GM12864 (cell line): ENCODE results near the gene SLC22A23.

Experiments
- DNase-seq: peaks from one replicate; pipeline ENCODE4 v3.0.0-alpha.2; 2011; ENCODE audit warnings: low read depth
- H3K4me3 ChIP-seq: 2 replicates; pipeline ENCODE4 v1.5.1; 2011; ENCODE audit warnings: mild to moderate bottlenecking, low read depth, low read length, control low read depth
- CTCF ChIP-seq: IDR thresholded peaks from 2 replicates; pipeline ENCODE4 v1.5.1; 2011; ENCODE audit warnings: low read depth, mild to moderate bottlenecking, moderate library complexity, low read length, control low read depth, inconsistent platforms; ENCODE audit errors: missing control alignments

Gene SLC22A23

GRCh38 chr6:3398165-3398562 lies 58.7 kb downstream of the SLC22A23 start:
- TF ChIP-seq CTCF, result no peak
- no peak overlapping the region for H3K4me3 ChIP-seq
- DNase-seq, result no peak

GRCh38 chr6:3397229-3398164 lies 59.4 kb downstream of the SLC22A23 start:
- DNase-seq, result no peak
- H3K4me3 ChIP-seq, result no peak overlapping the region
- TF ChIP-seq CTCF, result no peak

GRCh38 chr6:3396503-3397180 lies 60.2 kb downstream of the SLC22A23 start:
- no peak for DNase-seq
- no peak for TF ChIP-seq CTCF
- H3K4me3 ChIP-seq, result no peak overlapping the region

GRCh38 chr6:3394671-3395070 lies 62.2 kb downstream of the SLC22A23 start:
- no peak for DNase-seq
- no peak overlapping the region for H3K4me3 ChIP-seq
- TF ChIP-seq CTCF, result no peak

- no peak for TF ChIP-seq CTCF
- H3K4me3 ChIP-seq, result no peak overlapping the region
- no peak for DNase-seq
These were observed 63.0 kb downstream of the SLC22A23 start for GRCh38 chr6:3393836-3394202.

- TF ChIP-seq CTCF, result no peak
- no peak for DNase-seq
- no peak overlapping the region for H3K4me3 ChIP-seq
These were observed 63.7 kb downstream of the SLC22A23 start for GRCh38 chr6:3392930-3393835.
